Endothelial cell of umbilical vein (primary cell): Measurements from ENCODE around the gene SH3PXD2A. TPM values are rescaled to one million over a fixed set of nuclear protein-coding genes. Genes with fewer than 3 reads are reported as not detected.

Source experiments
- BruUV-seq: library from RNA; stranded (reverse); fragments of 400-500 nt; replicated peaks from 2 replicates; lab custom pipeline; 2021; lab: Mats Ljungman, UMichigan
- CTCF ChIA-PET: fragments of 300-600, 350-600 bp; sonication (Branson Sonifier 250); formaldehyde crosslinking; loops from one replicate; lab custom pipeline; 2021; ENCODE audit warnings: antibody characterized with exemption, inconsistent platforms; lab: Charles Lee
- POLR2A ChIA-PET: fragments of 300-600, 350-600 bp; sonication (Branson Sonifier 250); formaldehyde crosslinking; loops from one replicate; lab custom pipeline; 2021; ENCODE audit warnings: antibody characterized with exemption, inconsistent platforms; lab: Charles Lee
- DNase-seq: peaks from one replicate; pipeline ENCODE4 v3.0.0-alpha.2; 2011; ENCODE audit warnings: low read depth, low spot score
- FAIRE-seq: peaks from 2 replicates; lab custom pipeline; 2011; peaks lifted over from hg19 to GRCh38; lab: Jason Lieb, UNC
- H2AFZ ChIP-seq: 2 replicates; pipeline ENCODE4 v1.6.0; 2012; ENCODE audit warnings: low read depth, low read length, control low read depth, inconsistent platforms
- H3K27ac ChIP-seq: 2 replicates; pipeline ENCODE4 v1.5.1; 2011; ENCODE audit warnings: low read depth, mild to moderate bottlenecking, control low read depth, low read length, moderate library complexity; ENCODE audit not compliant: insufficient read depth
- H3K27me3 ChIP-seq, 2 experiments: 2 replicates each; pipeline versions ENCODE4 v1.6.0 to v1.6.1; 2011; ENCODE audit warnings: low read length in 2 of 2, mixed read lengths in 1 of 2; ENCODE audit not compliant: control insufficient read depth in 2 of 2, insufficient read depth in 2 of 2
- H3K36me3 ChIP-seq, 2 experiments: 2 replicates in 1 of 2; 3 replicates in 1 of 2; pipeline ENCODE4 v1.5.1; 2011; ENCODE audit warnings: low read length in 2 of 2, mild to moderate bottlenecking in 1 of 2, moderate library complexity in 1 of 2; ENCODE audit not compliant: control insufficient read depth in 2 of 2, insufficient read depth in 2 of 2; ENCODE audit errors: extremely low read depth in 1 of 2
- H3K4me1 ChIP-seq: 3 replicates; pipeline ENCODE4 v1.5.1; 2011; ENCODE audit warnings: mild to moderate bottlenecking, low read length; ENCODE audit not compliant: control insufficient read depth, insufficient read depth; ENCODE audit errors: extremely low read depth
- H3K4me2 ChIP-seq: 2 replicates; pipeline ENCODE4 v1.6.1; 2011; ENCODE audit warnings: low read length, control low read depth, mixed read lengths; ENCODE audit not compliant: insufficient read depth
- H3K4me3 ChIP-seq, 3 experiments: fragments of 200-600 bp in 1 of 3; sonication (generic), shearing (Covaris generic) in 1 of 3; replicated peaks in 1 of 3; 2 replicates each; pipeline ENCODE4 v1.5.1; 2011 to 2016; ENCODE audit warnings: control low read depth in 3 of 3, low read length in 3 of 3, mild to moderate bottlenecking in 2 of 3, inconsistent platforms in 1 of 3, low read depth in 1 of 3, moderate library complexity in 1 of 3; ENCODE audit not compliant: insufficient read depth in 1 of 3
- H3K79me2 ChIP-seq: 2 replicates; pipeline ENCODE4 v1.6.0; 2012; ENCODE audit warnings: low read length, inconsistent platforms; ENCODE audit not compliant: control insufficient read depth, insufficient read depth
- H3K9ac ChIP-seq: replicated peaks from 2 replicates; pipeline ENCODE3; 2011; ENCODE audit warnings: low read length, control low read depth; ENCODE audit not compliant: insufficient read depth; ENCODE audit errors: extremely low read depth
- H3K9me1 ChIP-seq: replicated peaks from 3 replicates; pipeline ENCODE4 v1.6.0; 2011; ENCODE audit warnings: mild to moderate bottlenecking, low read length; ENCODE audit not compliant: control insufficient read depth, insufficient read depth; ENCODE audit errors: extremely low read depth
- H3K9me3 ChIP-seq: replicated peaks from 2 replicates; pipeline ENCODE4 v1.5.1; 2012; ENCODE audit warnings: low read length, inconsistent platforms; ENCODE audit not compliant: control insufficient read depth, insufficient read depth
- H4K20me1 ChIP-seq: replicated peaks from 2 replicates; pipeline ENCODE3; 2011; ENCODE audit warnings: mild to moderate bottlenecking, low read length; ENCODE audit not compliant: control insufficient read depth, insufficient read depth; ENCODE audit errors: extremely low read depth
- EZH2 ChIP-seq: IDR thresholded peaks from 2 replicates; pipeline ENCODE4 v1.6.1; 2012; ENCODE audit warnings: borderline replicate concordance, low read depth, mild to moderate bottlenecking, moderate library complexity, low read length, inconsistent platforms; ENCODE audit not compliant: severe bottlenecking
- FOS ChIP-seq: IDR thresholded peaks from 2 replicates; pipeline ENCODE4 v1.6.1; 2011; ENCODE audit warnings: mild to moderate bottlenecking, low read length, moderate library complexity, borderline replicate concordance; ENCODE audit not compliant: insufficient read depth
- GATA2 ChIP-seq: IDR thresholded peaks from 2 replicates; pipeline ENCODE4 v1.7.0; 2011; ENCODE audit warnings: low read depth, mild to moderate bottlenecking, moderate library complexity, mixed read lengths, low read length; ENCODE audit not compliant: insufficient read length, insufficient read depth
- JUN ChIP-seq: IDR thresholded peaks from 2 replicates; pipeline ENCODE4 v1.6.1; 2011; ENCODE audit warnings: borderline replicate concordance, low read depth; ENCODE audit not compliant: insufficient read length, insufficient read depth
- MYC ChIP-seq: IDR thresholded peaks from one replicate; pipeline ENCODE4 v1.6.1; 2011; ENCODE audit warnings: mild to moderate bottlenecking, low read depth, low read length
- POLR2A ChIP-seq: IDR thresholded peaks from 2 replicates; pipeline ENCODE4 v1.6.1; 2012; ENCODE audit warnings: low read depth, mild to moderate bottlenecking, control low read depth, low read length
- POLR2AphosphoS5 ChIP-seq: IDR thresholded peaks from 2 replicates; pipeline ENCODE4 v1.6.1; 2012; ENCODE audit warnings: low read depth, mild to moderate bottlenecking, control low read depth, low read length, moderate library complexity; ENCODE audit not compliant: insufficient read depth
- dilution Hi-C: fragments of 300-500 bp; cut with MboI; formaldehyde crosslinking; loops from one replicate; pipeline ENCODE4 v1.15.0; 2019; ENCODE audit warnings: low sequenced_read_pairs; ENCODE audit not compliant: extremely low pct_ligation_motif_present
- intact Hi-C: fragments of 100-400 bp; cut with micrococcal nuclease; formaldehyde crosslinking; loops from one replicate; pipeline ENCODE4 v1.10.0; 2022
- polyA plus RNA-seq, 4 experiments: library from polyadenylated mRNA; depleted of rRNA in 3 of 4; stranded (reverse) in 3 of 4; unstranded in 1 of 4; fragments of >200 nt; gene quantifications; 2 replicates each; pipeline versions ENCODE4 v1.2.1 to v1.2.3, GENCODE V29; 2011 to 2012; ENCODE audit warnings: missing spikeins in 1 of 4
- total RNA-seq: library from RNA; stranded (reverse); gene quantifications from 2 replicates; pipeline ENCODE4 v1.2.3, GENCODE V29; 2021
- TF ChIP-seq, protein P1 (sequence below): IDR thresholded peaks from 2 replicates; pipeline ENCODE4 v1.6.1; 2011; ENCODE audit not compliant: insufficient read depth, insufficient read length
- TF ChIP-seq, protein P2 (sequence below), 2 donors: IDR thresholded peaks; 1 replicate in 1 of 2; 2 replicates in 1 of 2; pipeline ENCODE4 v1.5.1; 2011; ENCODE audit warnings: low read length in 2 of 2, mild to moderate bottlenecking in 2 of 2, moderate library complexity in 2 of 2, control low read depth in 1 of 2, inconsistent platforms in 1 of 2, low read depth in 1 of 2; ENCODE audit not compliant: insufficient read depth in 1 of 2; ENCODE audit errors: extremely low read depth in 1 of 2

The SH3PXD2A gene
- total and polyA plus RNA-seq, 2 donors (not counting 3 experiments of a cell fraction or from before 2014, with no cell fraction given) = 1.4 to 5.1 TPM

DNA sequence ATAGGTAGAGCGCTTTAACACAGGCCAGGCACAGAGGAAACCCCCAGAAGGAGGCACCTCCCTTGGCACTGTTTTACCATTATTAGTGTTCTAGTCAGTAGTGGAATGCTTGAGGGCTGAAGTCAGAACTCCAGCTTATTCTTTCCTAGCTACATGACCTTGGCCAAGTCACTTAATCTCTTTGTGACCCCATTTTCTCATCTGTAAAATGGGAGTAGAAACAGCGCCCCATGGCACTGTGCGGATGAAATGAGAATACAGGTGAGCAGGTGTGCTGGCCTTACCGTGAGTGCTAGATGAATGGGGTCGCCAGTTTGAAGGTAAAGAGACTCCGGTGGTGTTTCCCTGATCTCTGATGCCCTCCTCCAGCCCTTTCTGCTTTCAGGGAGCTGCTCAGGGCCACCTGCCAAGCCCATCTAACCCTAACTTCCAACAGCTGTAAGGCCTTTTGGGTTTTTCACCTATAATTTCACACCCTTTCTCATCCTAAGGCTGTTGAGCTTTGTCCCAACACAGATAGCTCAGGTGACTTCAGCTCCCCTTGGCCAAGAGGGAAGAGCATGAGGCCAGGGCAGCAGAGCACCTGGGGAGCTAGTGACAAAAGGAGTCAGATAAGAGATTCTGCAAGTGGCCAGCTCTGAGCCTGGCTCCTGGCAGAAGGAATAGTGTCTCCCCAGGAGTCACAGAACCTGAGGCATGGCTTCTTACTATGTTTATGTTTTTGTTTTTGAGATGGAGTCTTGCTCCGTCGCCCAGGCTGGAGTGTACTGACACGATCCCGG, 76.8 kb downstream of the SH3PXD2A start:
- no peak overlapping the region for H3K27ac ChIP-seq
- no TSS peak for BruUV-seq
- H3K27me3 ChIP-seq = no peaks in the 10 kb centered on the region
- DNase-seq (no peak), FAIRE-seq (no peak)
- no peaks in the 10 kb centered on the region for H3K9me3 ChIP-seq
- no peak overlapping the region for H3K4me3 ChIP-seq
- ChIA-PET CTCF (interaction anchor here (0.8 to 1.3 kb wide), 2 partner anchors 10 to 11 kb away, joined by 4 read pairs; no protein-coding TSS in a partner anchor), POLR2A (no interaction called here)
- no peaks in the 10 kb centered on the region for H4K20me1 ChIP-seq
- H3K79me2 ChIP-seq = no peaks in the 10 kb centered on the region
- no peaks in the 10 kb centered on the region for H3K36me3 ChIP-seq
- H2AFZ ChIP-seq = no peak overlapping the region
- dilution Hi-C loops = no loop called here
- no peaks in the 10 kb centered on the region for H3K4me1 ChIP-seq
- no peak overlapping the region for H3K9ac ChIP-seq
- no peak overlapping the region for H3K4me2 ChIP-seq
- no peaks in the 10 kb centered on the region for H3K9me1 ChIP-seq
- TF ChIP-seq FOS (no peak), GATA2 (no peak), POLR2AphosphoS5 (no peak), POLR2A (no peak), MYC (no peak), EZH2 (no peak), JUN (no peak)
- TF ChIP-seq, protein P1, sequence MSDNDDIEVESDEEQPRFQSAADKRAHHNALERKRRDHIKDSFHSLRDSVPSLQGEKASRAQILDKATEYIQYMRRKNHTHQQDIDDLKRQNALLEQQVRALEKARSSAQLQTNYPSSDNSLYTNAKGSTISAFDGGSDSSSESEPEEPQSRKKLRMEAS = no peak
- TF ChIP-seq, protein P2, sequence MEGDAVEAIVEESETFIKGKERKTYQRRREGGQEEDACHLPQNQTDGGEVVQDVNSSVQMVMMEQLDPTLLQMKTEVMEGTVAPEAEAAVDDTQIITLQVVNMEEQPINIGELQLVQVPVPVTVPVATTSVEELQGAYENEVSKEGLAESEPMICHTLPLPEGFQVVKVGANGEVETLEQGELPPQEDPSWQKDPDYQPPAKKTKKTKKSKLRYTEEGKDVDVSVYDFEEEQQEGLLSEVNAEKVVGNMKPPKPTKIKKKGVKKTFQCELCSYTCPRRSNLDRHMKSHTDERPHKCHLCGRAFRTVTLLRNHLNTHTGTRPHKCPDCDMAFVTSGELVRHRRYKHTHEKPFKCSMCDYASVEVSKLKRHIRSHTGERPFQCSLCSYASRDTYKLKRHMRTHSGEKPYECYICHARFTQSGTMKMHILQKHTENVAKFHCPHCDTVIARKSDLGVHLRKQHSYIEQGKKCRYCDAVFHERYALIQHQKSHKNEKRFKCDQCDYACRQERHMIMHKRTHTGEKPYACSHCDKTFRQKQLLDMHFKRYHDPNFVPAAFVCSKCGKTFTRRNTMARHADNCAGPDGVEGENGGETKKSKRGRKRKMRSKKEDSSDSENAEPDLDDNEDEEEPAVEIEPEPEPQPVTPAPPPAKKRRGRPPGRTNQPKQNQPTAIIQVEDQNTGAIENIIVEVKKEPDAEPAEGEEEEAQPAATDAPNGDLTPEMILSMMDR (IDR thresholded peaks at IDR 0.05; ENCODE audit: extremely low read depth in 1 of 2, insufficient read depth in 1 of 2, low read depth in 1 of 2, low read length in 2 of 2) = no peak
- intact Hi-C loops = no loop called here
